ENCODE data around the gene LRP4. TPM values are rescaled to one million over a fixed set of nuclear protein-coding genes. Genes with fewer than 3 reads are reported as not detected.

The LRP4 gene
- total and polyA plus RNA-seq, 2 donors (not counting 3 experiments of a cell fraction or from before 2014, with no cell fraction given) = 0.86 to 2.0 TPM

DNA sequence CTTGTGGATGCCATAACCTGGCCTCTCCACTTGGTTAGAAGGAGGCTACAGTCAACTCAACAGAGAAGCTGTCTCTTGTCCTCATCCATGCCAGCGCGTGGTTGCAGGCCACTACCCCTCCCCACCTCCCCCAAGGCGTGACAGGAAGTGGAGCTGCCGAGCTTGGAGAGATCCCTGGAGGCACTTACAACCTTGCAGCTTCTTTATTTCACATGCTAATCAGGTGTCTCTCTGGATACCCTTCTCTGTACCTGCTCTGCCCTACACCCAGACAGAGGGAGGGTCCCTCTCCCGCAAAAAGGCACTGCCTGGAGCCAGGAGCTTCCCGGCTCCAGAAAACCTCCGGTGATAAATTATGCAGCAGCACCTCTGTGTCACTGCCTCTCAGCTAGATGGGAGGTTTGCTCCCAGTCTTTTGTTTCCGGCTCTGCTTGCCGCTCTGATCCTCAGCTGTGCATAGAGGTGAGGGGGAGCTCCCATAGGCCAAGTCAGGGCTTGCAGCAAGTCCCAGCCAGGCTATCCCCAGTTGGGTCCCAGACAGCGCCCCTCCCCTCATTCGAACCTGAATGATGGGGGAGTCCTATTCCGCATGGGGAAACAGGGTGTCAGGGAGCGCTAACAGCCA, 5.7 kb downstream of the LRP4 start:
- H2AFZ ChIP-seq (ENCODE audit: low read depth, low read length) = no peak overlapping the region
- no peak overlapping the region for H3K4me3 ChIP-seq (replicated peaks in 1 of 3; ENCODE audit: insufficient read depth in 1 of 3, low read depth in 1 of 3, low read length in 3 of 3)
- no peak for DNase-seq (ENCODE audit: low read depth, low spot score)
- H3K9ac ChIP-seq (replicated peaks; ENCODE audit: extremely low read depth, insufficient read depth, low read length) = no peak overlapping the region
- POLR2A ChIA-PET = interaction anchor here (0.6 kb wide), 1 partner anchor 13 kb away, joined by 3 read pairs; no protein-coding TSS in a partner anchor
- H4K20me1 ChIP-seq (replicated peaks; ENCODE audit: control insufficient read depth, extremely low read depth, insufficient read depth, low read length) = no peaks in the 10 kb centered on the region
- BruUV-seq (replicated peaks) = no TSS peak
- peaks cover 20 to 29% of the 10 kb centered on the region in 2 experiments for H3K27me3 ChIP-seq (ENCODE audit: control insufficient read depth in 2 of 2, insufficient read depth in 2 of 2, low read length in 2 of 2)
- H3K4me2 ChIP-seq (ENCODE audit: insufficient read depth, low read length) = no peak overlapping the region
- H3K9me3 ChIP-seq (replicated peaks; ENCODE audit: control insufficient read depth, insufficient read depth, low read length) = no peaks in the 10 kb centered on the region
- dilution Hi-C loops (cut with MboI; ENCODE audit: extremely low pct_ligation_motif_present, low sequenced_read_pairs) (no loop called here), intact Hi-C loops (cut with micrococcal nuclease) (no loop called here)
- H3K27ac ChIP-seq (ENCODE audit: insufficient read depth, low read depth, low read length) = no peak overlapping the region
- peaks cover 9% of the 10 kb centered on the region for H3K4me1 ChIP-seq (ENCODE audit: control insufficient read depth, extremely low read depth, insufficient read depth, low read length)
- no peak for FAIRE-seq
- no peaks in the 10 kb centered on the region for H3K36me3 ChIP-seq (ENCODE audit: control insufficient read depth in 2 of 2, extremely low read depth in 1 of 2, insufficient read depth in 2 of 2, low read length in 2 of 2)
- no peaks in the 10 kb centered on the region for H3K79me2 ChIP-seq (ENCODE audit: control insufficient read depth, insufficient read depth, low read length)
- TF ChIP-seq POLR2AphosphoS5 (IDR thresholded peaks at IDR 0.05; ENCODE audit: insufficient read depth, low read depth, low read length) (no peak), MYC (IDR thresholded peaks at IDR 0.05; ENCODE audit: low read depth, low read length) (no peak), GATA2 (IDR thresholded peaks at IDR 0.05; ENCODE audit: insufficient read depth, insufficient read length, low read depth, low read length) (no peak), POLR2A (IDR thresholded peaks at IDR 0.05; ENCODE audit: low read depth, low read length) (no peak), FOS (IDR thresholded peaks at IDR 0.05; ENCODE audit: borderline replicate concordance, insufficient read depth, low read length) (no peak), EZH2 (IDR thresholded peaks at IDR 0.05; ENCODE audit: borderline replicate concordance, low read depth, low read length, severe bottlenecking) (no peak), JUN (IDR thresholded peaks at IDR 0.05; ENCODE audit: borderline replicate concordance, insufficient read depth, insufficient read length, low read depth) (no peak)
- TF ChIP-seq, protein P1, sequence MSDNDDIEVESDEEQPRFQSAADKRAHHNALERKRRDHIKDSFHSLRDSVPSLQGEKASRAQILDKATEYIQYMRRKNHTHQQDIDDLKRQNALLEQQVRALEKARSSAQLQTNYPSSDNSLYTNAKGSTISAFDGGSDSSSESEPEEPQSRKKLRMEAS (IDR thresholded peaks at IDR 0.05; ENCODE audit: insufficient read depth, insufficient read length) = no peak
- TF ChIP-seq, protein P2, sequence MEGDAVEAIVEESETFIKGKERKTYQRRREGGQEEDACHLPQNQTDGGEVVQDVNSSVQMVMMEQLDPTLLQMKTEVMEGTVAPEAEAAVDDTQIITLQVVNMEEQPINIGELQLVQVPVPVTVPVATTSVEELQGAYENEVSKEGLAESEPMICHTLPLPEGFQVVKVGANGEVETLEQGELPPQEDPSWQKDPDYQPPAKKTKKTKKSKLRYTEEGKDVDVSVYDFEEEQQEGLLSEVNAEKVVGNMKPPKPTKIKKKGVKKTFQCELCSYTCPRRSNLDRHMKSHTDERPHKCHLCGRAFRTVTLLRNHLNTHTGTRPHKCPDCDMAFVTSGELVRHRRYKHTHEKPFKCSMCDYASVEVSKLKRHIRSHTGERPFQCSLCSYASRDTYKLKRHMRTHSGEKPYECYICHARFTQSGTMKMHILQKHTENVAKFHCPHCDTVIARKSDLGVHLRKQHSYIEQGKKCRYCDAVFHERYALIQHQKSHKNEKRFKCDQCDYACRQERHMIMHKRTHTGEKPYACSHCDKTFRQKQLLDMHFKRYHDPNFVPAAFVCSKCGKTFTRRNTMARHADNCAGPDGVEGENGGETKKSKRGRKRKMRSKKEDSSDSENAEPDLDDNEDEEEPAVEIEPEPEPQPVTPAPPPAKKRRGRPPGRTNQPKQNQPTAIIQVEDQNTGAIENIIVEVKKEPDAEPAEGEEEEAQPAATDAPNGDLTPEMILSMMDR (IDR thresholded peaks at IDR 0.05; ENCODE audit: extremely low read depth in 1 of 2, insufficient read depth in 1 of 2, low read depth in 1 of 2, low read length in 2 of 2) = no peak
- CTCF ChIA-PET = interaction anchor here (0.9 to 5.5 kb wide), 6 partner anchors 10 to 250 kb away, joined by 3 to 47 read pairs (median 6); partner anchors contain the start of gene CSTPP1
- no peaks in the 10 kb centered on the region for H3K9me1 ChIP-seq (replicated peaks; ENCODE audit: control insufficient read depth, extremely low read depth, insufficient read depth, low read length)
